Fibroblast of peridontal ligament (primary cell): ENCODE measurements around the gene FNDC5.
"Not testable (repeated sequence)": the region's sequence is repeated elsewhere in the genome, so short reads cannot be mapped to it uniquely, and the experiment has no call there.

Source experiments
- DNase-seq: peaks from one replicate; pipeline ENCODE4 v3.0.0-alpha.2; 2010; ENCODE audit errors: extremely low read depth

Gene FNDC5

GRCh38 chr1:32870615-32871363, at the start of gene FNDC5:
TSS of gene FNDC5 (minus strand) at chr1:32870912.
- DNase-seq = no peak

- peak; percentile 55 for DNase-seq
Observed at GRCh38 chr1:32919811-32920733, 49.4 kb upstream of the FNDC5 start.

GRCh38 chr1:32918179-32918578, 47.5 kb upstream of the FNDC5 start:
- DNase-seq = no peak

GRCh38 chr1:32917521-32917920, 46.8 kb upstream of the FNDC5 start:
- no peak for DNase-seq

GRCh38 chr1:32915766-32916706, 45.3 kb upstream of the FNDC5 start:
- no peak for DNase-seq

- DNase-seq = no peak
Observed at GRCh38 chr1:32910319-32910718, 39.6 kb upstream of the FNDC5 start.

- DNase-seq = peak; percentile 23
Observed at GRCh38 chr1:32907435-32907834, 36.7 kb upstream of the FNDC5 start.

GRCh38 chr1:32906654-32907053, 35.9 kb upstream of the FNDC5 start:
- no peak for DNase-seq

GRCh38 chr1:32905588-32905987, 34.9 kb upstream of the FNDC5 start:
- DNase-seq = not testable (repeated sequence)

- no peak for DNase-seq
Observed at GRCh38 chr1:32904797-32905196, 34.1 kb upstream of the FNDC5 start.

- no peak for DNase-seq
Observed at GRCh38 chr1:32903991-32904785, 33.5 kb upstream of the FNDC5 start.

GRCh38 chr1:32902535-32902920, 31.8 kb upstream of the FNDC5 start:
- no peak for DNase-seq

GRCh38 chr1:32901823-32902534, 31.3 kb upstream of the FNDC5 start:
- DNase-seq = no peak

- DNase-seq = no peak
Observed at GRCh38 chr1:32900956-32901822, 30.5 kb upstream of the FNDC5 start, which contains the start of gene TMEM54. TSS of gene TMEM54 (minus strand) at chr1:32901389. CDS start at chr1:32901238, 151 bp downstream.

- no peak for DNase-seq
Observed at GRCh38 chr1:32900371-32900955, 29.8 kb upstream of the FNDC5 start.

- no peak for DNase-seq
Observed at GRCh38 chr1:32899586-32900296, 29.0 kb upstream of the FNDC5 start.

GRCh38 chr1:32898958-32899357, 28.2 kb upstream of the FNDC5 start:
- no peak for DNase-seq

GRCh38 chr1:32898056-32898455, 27.3 kb upstream of the FNDC5 start:
- DNase-seq = no peak
